Suppressor macrophage treated with lipopolysaccharide for 1 hour (primary cell): Measurements from ENCODE around the gene RNU5D-1.
"Not testable (repeated sequence)": the region's sequence is repeated elsewhere in the genome, so short reads cannot be mapped to it uniquely, and the experiment has no call there.

Source experiments
- DNase-seq, 3 donors: peaks; one replicate each; pipeline ENCODE4 v3.0.0-alpha.2; 2020 to 2022

Gene RNU5D-1

DNA sequence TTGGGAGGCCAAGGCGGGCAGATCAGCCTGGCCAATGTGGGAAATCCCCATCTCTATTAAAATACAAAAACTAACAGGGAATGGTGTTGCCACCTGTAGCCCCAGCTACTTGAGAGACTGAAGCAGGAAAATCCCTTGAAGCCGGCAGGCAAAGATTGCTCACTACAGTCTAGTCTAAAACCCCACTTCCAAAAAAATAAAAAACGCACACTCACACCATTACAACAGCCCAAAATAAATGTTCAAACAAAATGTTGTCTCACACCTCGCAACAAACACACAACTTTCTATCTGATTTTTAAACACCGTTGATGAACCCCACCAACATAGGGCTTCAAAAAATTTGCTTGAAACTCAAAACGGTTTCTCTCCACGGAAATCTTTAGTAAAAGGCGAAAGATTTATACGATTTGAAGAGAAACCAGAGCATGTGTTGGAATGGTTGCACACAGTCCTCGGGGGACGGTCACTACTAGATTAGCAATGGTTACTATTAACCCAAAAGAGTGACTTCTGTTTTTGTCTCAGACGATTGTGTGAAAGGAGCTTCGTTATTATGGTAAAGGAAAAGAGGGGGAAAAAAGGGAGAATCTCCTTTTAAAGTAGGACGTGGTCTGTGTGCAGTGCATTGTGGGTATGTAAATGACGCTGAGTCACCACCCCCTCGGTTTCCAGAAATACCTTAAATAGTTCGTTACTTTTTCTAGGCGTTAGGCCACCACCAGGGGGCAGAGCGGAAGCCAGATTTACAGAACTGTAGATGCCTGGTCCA, at the start of gene RNU5D-1:
TSS of gene RNU5D-1 (minus strand) at position 430 of the 772 bp plus-strand sequence.
- peak; percentile 98 to 99 (median 99) for DNase-seq

DNA sequence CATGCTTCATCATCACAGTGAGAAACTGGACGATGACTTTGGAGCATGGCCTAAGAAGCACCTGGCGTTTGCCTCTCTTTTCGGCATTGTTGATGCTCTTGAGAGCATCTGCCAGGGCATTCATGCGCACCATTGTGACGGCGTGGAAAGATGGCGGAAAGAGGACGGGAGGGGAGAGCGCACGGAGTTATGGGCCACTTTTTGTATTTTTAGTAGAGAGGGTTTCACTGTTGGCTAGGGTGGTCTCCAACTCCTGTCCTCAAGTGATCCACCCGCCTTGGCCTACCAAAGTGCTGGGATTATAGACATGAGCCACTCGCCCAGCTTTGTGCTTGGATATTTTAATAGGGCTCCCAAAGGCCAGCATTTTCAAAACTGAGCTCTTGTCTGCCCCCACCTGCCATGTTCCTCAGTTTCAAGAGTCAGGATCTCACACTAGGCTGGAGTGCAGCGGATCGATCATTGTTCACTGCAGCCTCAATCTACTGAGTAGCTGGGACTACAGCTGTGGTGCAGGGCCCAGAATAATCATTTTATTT, 49.7 kb upstream of the RNU5D-1 start:
- DNase-seq, result no peak

DNA sequence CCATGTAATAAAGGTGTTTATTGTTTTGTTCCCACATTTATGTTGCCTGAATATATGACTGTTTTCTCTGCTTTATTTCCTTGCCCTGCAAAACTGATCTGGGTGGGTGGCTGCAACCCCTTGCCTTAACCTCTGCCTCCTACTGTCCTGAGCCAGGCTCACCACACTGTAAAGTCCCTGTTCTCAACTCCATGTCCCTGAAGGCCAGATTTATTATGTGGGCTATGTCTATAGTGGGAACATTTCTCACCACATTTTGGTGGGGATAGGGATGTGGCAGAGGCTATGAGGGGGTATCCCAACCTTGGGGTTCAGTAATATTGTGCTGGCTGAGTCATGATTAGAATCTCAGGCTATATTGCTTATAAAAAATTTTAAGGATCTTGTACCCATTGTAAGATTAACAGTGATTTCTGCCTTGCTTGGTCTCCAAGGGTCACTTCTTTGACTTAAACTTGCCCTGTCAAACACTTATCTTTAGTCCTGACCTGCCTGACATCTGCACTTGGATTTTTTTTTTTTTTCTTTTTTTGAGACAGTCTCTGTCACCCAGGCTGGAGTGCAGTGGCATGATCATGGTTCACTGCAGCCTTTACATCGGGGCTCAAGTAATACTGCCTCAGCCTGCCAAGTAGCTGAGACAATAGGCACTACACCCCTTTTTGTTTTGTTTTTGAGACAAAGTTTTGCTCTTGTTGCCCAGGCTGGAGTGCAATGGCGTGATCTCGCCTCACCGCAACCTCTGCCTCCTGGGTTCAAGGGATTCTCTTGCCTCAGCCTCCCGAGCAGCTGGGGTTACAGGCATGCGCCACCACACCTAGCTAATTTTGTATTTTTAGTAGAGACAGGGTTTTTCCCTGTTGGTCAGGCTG, 48.0 kb upstream of the RNU5D-1 start:
- no peak for DNase-seq

DNA sequence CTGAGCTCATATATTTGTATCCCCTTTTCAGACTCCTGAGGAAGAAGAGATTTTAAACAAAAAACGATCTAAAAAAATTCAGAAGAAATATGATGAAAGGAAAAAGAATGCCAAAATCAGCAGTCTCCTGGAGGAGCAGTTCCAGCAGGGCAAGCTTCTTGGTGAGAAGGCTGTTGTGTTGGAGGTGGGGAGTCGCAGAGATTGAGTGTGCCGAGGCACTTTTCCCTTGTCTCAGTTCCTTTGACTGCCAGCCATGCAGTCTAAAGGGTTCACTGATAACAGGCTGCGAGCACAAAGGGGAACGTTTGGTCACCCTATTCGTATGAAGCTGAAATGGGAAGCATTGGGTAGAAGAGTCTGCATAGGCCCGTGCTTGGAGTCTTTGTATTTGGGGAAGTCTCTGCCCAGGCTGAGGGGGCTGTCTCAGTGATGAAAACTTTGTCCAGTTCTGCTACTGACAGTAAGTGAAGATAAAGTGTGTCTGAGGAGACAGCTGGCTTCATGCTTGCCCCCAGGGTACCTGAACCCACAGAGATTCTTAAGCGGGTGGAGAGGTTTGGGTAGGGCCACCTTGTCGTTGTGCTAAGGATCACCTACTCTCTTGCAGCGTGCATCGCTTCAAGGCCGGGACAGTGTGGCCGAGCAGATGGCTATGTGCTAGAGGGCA, 47.1 kb upstream of the RNU5D-1 start:
- peak; percentile 57 to 58 (median 57) for DNase-seq

DNA sequence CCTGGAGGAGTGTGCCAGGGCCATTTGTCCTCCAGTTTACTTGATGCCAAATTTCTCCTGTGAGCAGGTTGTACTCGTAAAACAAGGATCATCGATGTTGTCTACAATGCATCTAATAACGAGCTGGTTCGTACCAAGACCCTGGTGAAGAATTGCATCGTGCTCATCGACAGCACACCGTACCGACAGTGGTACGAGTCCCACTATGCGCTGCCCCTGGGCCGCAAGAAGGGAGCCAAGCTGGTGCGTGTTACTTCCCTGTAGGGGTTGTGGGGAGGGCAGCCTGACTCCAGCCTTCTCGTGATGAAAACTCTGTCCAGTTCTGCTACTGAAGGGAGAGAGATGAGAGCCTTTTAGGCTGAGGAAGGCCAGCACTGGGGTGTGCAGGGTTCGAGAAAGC, 46.6 kb upstream of the RNU5D-1 start:
- no peak for DNase-seq

DNA sequence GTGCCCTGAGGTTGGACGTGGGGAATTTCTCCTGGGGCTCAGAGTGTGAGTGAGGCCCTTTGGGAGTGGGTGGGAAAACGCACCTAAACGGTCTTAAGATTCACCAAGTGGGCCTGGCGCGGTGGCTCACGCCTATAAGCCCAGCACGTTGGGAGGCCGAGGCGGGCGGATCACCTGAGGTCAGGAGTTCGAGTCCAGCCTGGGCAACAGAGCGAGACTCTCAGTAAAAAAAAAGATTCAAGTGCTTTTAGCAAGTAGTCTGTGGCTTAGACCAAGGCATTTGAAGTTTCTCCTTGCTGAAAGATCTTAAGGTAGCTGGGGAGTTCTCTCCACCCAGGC, 45.7 kb upstream of the RNU5D-1 start:
- DNase-seq, result no peak

DNA sequence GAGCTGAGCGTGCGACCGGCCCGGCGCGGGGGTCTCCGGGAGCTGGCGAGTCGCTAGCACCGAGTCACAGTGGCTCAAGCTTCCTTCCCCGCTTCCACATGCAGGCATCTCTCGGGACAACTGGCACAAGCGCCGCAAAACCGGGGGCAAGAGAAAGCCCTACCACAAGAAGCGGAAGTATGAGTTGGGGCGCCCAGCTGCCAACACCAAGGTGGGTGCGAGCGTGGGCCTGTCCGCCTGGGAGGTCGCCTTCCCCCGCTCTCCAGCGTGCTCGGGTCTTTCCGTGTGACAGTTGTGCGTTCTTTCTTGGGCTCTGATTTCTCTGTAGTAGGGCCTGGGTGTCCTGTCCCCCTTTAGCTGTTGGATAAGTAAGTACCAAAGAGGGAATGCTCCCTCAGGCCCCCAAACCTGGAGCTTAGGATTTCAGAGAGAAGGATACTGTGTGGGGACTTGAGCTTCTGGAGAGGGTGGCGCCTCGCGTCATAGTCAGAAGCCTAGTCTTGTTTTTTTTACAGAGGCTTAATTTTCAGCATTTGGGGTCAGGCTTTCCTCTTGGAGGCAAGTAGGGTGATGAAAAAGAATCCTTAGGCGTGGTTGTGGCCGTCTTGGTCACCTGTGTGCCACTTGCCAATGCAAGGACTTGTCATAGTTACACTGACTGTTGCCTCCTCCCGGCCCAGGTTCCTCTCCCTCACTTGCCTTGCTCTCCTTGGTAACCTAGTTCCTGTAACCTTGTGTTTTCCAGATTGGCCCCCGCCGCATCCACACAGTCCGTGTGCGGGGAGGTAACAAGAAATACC, 45.2 kb upstream of the RNU5D-1 start:
- DNase-seq, result peak in 2 of 3 donors; percentile 49 to 63

DNA sequence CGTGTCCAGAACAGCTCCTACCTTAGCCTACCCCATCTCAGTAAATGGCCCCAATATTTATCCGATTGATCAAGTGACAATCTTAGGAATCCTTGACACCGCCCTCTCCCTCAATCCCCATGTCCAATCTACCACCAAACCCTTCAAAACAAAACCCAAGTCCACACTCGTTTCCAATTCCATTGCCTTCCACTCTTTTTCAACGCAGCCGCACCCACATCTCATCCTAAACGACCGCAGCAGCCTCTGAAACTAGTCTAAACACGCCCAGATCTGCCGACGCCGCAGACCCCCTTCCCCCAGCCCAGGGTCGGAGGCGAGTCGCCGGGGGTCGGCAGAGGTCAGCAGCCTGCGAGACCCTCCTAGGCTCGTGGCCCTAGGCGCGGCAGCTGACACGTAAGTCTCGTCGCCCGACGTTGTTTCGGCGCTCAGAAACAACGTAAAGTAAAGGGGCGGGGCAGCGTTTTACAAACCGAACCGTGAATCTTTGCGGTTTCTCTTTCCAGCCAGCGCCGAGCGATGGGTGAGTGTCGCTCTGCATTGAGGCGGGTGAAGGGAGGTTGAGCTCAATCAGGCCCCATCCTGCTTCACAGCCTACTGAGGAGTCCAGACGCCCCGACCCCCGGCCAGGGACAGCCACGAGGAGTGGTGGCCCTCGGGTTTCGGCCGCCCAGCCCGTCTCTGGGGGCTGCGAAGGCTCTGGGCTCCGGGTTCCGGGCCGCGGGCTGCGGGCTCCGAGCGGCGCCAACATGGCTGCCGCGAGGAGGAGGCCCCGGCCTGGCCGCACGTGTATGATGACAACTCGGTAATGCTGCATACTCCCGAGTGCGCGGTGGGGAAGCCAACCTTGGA, 44.3 kb upstream of the RNU5D-1 start, which contains the start of gene RPS8:
TSS of gene RPS8 (plus strand) at position 463 of the 852 bp plus-strand sequence. CDS start at position 520, 57 bp downstream.
- DNase-seq, result peak; percentile 97 to 98 (median 97)

DNA sequence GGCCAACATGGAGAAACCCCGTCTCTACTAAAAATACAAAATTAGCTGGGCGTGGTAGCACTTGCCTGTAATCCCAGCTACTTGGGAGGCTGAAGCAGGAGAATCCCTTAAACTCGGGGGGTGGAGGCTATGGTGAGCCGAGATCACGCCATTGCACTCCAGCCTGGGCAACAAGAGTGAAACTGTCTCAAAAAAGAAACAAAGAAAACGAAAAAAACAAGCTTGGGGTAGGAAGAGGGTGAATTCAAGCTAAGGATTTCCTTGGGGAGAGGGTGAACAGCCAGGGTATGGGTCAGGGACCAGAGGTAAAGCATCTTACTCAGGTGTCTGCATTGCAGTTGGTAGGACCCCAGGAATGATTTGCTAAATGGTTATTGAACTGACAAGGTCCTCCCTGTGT, 35.5 kb upstream of the RNU5D-1 start:
- not testable (repeated sequence) for DNase-seq

DNA sequence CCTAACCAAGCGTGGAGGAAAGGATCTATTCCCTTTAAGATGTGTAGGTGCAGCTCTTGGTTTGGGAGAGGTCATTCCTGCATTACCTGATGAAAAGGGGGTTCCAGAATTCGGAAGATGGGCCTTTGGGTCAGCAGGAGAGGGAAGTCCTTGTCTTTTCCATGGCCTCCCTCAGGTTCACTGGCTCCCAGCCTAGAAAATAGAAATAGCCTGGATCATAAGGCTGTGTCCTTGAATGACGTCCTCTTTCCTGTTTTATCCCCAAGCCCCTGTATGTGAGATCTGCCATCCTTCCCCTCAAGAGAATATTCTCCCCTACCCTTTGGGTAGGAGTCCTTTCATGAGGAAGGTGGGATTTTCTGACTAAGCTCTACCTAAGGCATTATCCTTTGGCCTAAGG, 29.9 kb upstream of the RNU5D-1 start:
- DNase-seq, result no peak

DNA sequence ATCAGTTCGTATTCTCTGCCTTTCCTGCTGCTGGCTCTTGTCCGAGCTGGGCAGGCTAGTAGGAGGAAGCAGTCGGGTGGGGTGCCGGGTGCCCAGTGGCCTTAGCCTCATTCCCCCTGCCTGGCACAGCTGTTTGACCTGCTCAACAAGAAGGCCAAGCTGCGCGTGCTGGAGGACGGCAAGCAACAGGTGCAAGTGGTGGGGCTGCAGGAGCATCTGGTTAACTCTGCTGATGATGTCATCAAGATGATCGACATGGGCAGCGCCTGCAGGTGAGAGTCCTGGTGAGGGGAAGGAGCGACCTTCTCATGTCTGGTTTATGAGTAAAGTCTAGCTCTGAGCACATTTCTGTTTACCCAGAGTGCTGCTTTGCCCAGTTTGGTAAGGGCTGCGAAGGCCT, 28.1 kb upstream of the RNU5D-1 start:
- DNase-seq, result no peak

DNA sequence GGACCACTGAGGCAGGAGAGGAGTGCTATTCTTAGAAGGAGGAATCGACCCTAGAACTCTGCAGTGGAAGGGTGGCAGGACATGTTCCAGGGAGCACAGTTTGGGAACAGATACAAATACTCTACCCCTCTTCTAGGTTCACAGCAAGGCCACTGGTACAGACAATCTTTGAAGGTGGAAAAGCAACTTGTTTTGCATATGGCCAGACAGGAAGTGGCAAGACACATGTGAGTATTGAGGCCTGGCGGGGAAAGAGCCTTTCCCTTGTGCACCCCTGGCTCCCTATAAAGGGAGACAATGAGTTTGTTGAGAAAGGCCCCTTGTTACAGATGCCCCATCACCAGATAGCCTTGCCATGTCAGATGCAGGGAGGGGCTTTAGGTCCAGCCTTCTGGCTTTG, 26.4 kb upstream of the RNU5D-1 start:
- DNase-seq, result no peak

DNA sequence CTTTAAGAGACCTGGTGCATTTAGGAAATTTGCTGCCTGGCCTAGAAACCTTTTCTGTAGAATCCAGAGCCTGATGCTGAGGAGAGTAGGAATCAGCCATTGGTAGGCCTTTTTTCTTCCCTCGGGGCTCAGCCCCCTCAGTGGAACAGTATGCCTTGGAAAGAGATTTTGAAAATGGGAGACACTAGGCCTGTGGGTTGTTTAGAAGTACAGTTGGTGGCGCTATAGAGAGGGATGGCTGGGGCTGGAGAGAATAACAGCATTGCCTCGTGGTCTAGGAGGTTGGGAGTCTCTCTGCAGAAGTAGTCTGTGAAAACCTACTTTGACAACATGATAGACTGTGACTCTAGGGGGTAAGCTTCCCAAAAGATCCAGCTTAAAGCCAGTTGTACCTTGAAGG, 16.9 kb upstream of the RNU5D-1 start:
- DNase-seq, result no peak

DNA sequence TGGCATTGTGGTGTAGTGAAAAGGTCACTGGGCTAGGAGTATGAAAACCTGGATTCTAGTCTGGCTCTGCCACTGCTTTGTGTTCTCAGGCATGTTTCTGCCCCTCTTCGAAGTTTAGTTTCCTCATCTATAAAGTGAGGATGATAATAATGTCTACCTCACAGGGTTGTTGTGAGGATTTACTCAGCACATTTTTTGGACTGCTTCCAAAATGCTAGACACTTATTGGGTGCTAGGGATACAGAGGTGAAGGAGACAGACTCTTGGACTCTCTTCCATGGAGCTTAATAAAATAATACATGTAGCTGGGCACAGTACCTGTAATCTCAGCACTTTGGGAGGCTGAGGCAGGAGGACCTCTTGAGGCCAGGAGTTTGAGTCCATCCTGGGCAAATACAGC, 12.2 kb upstream of the RNU5D-1 start:
- DNase-seq, result no peak

DNA sequence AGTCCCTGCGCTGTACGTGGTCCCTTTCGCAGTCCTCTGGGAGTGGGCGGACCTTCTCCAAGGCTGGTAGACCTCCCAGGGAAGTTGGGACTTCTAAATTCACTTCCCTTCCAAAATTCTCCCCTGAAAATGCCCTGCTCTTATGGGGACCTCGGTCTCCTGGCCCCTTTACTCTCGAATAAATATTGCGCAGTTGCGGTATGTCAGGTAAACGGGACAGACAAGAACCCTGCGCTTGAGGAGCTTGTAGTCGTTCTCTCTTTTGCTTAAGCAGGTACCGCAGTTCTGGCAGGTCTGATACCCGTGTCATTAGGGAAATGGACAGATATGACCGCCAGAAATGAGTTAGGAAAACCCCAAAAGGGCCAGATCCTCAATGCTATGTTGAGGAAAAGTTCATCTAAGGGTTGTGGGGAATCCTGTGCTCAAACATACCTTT, 9.2 kb upstream of the RNU5D-1 start:
- DNase-seq, result peak in 1 of 3 donors; percentile 30

DNA sequence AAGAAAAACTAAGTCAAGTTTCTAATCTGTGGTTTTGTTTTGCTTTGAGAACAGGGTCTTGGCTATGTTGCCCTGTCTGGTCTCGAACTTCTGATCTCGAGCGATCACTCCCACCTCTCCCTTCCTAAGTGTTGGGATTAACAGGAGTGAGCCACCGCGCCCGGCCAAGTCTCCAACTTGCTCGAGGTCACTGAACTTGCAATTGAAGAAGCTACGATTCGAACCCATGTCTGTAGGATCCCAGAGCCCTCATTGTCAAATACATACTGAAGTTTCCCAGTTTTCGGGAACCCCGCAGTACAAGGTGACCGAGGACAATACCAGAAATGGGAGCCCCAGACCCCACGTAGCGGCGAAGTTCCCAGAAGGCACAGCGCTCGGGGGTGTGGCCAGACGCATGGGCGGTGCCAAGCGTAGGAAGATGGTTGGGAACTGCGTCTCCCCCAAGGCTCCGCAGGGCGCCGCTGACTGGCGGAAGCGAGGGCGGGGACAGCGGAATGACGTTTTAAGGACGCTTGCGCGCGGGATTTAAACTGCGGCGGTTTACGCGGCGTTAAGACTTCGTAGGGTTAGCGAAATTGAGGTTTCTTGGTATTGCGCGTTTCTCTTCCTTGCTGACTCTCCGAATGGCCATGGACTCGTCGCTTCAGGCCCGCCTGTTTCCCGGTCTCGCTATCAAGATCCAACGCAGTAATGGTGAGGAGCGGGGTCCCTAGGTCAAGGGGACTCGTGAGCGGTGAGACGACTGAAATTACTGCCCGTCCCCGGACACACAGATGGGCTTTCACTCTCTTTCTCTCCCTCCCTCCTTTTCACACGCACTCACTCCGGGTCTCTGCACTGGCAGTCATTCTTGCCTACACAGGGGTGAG, 8.6 kb upstream of the RNU5D-1 start, which contains the start of gene KIF2C:
TSS of gene KIF2C (plus strand) at position 531 of the 872 bp plus-strand sequence. CDS start at position 627, 96 bp downstream.
- DNase-seq, result peak; percentile 99

DNA sequence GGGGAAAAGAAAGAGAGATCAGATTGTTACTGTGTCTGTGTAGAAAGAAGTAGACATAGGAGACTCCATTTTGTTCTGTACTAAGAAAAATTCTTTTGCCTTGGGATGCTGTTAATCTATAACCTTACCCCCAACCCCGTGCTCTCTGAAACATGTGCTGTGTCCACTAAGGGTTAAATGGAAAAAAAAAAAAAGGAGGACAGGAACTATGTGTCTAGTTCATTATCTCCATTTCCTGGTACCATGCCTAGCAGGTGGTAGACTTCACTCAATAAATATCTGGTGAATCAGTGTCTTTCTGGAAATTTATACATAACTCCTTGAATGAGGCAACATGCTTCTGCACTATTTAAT, 8.0 kb upstream of the RNU5D-1 start:
- not testable (repeated sequence) for DNase-seq

DNA sequence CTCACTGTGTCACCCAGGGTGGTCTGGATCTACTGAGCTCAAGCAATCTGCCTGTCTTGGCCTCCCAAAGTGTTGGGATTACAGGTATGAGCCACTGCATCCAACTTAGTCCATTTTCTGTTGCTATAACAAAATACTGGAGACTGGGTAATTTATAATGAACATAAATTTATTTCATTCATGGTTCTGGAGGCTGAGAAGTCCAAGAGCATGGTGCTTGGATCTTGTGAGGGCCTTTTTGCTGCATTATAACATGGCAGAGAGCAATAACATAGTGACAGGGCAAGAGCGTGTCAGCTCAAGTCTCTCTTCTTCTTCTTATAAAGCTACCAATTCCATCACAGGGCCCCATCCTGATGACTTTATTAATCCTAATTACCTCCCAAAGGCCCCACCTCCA, 5.0 kb upstream of the RNU5D-1 start:
- no peak for DNase-seq

DNA sequence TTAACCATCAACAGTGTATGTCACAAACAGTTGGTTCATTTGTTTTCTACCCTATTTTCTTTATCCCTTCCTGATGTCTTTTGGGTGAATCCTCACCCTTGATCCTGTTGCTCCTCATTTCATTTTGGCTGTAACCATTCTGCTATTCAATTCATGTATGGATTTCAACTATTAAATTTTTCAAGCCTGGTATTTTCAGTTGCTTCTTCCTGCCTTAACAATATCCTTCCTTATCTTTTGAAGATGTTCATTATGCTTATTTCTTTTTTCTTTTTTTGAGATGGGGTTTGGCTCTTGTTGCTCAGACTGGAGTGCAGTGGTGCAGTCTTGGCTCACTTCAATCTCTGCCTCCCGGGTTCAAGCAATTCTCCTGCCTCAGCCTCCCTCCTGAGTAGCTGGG, 2.8 kb upstream of the RNU5D-1 start:
- no peak for DNase-seq

DNA sequence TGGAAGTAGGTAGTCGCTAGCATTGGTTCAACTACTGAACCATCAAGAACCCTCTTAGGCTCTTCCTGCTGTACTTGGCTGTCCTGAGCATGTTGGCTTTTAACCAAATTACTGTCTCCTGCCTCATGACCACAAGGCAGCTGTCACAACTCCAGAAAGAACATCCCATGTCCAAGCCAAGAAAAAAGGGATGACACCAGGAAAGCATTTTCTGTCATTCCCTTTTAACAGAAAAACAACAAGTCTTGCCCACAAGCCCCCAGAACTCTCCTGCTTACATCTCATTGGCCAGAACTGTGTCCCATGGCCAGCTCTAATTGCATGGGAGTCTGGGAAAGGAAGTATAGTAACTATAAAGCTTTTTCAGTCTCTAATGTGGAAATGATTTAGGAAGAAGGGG, 2.4 kb upstream of the RNU5D-1 start:
- DNase-seq, result no peak
